UCSD-AML1 (cell line): ENCODE results near the gene MGAT5.

Experiments used
- DNase-seq: peaks from one replicate; lab custom pipeline; 2025; ENCODE audit not compliant: unreplicated experiment; lab: John Stamatoyannopoulos, UW

Gene MGAT5

GRCh38 chr2:134413430-134413829 lies 159.6 kb downstream of the MGAT5 start:
- no peak for DNase-seq

- DNase-seq: no peak
Measured at GRCh38 chr2:134413912-134414311, 160.0 kb downstream of the MGAT5 start.

GRCh38 chr2:134416018-134416417 lies 162.1 kb downstream of the MGAT5 start:
- DNase-seq: no peak

GRCh38 chr2:134416637-134417036 lies 162.8 kb downstream of the MGAT5 start:
- no peak for DNase-seq

- DNase-seq: no peak
Measured at GRCh38 chr2:134417968-134418582, 164.2 kb downstream of the MGAT5 start.

- no peak for DNase-seq
Measured at GRCh38 chr2:134420259-134420658, 166.4 kb downstream of the MGAT5 start.

GRCh38 chr2:134420920-134421319 lies 167.0 kb downstream of the MGAT5 start:
- DNase-seq: no peak

GRCh38 chr2:134421556-134422328 lies 167.9 kb downstream of the MGAT5 start:
- no peak for DNase-seq

- DNase-seq: no peak
Measured at GRCh38 chr2:134425724-134426496, 172.0 kb downstream of the MGAT5 start.

GRCh38 chr2:134426721-134427120 lies 172.8 kb downstream of the MGAT5 start:
- no peak for DNase-seq

- no peak for DNase-seq
Measured at GRCh38 chr2:134429886-134430285, 176.0 kb downstream of the MGAT5 start.

- DNase-seq: no peak
Measured at GRCh38 chr2:134431838-134432434, 178.1 kb downstream of the MGAT5 start.

- DNase-seq: no peak
Measured at GRCh38 chr2:134432435-134432883, 178.6 kb downstream of the MGAT5 start.

GRCh38 chr2:134433469-134433868 lies 179.6 kb downstream of the MGAT5 start:
- DNase-seq: no peak

GRCh38 chr2:134433979-134434378 lies 180.1 kb downstream of the MGAT5 start:
- no peak for DNase-seq

GRCh38 chr2:134435505-134435904 lies 181.6 kb downstream of the MGAT5 start:
- no peak for DNase-seq

- DNase-seq: no peak
Measured at GRCh38 chr2:134435936-134436335, 182.1 kb downstream of the MGAT5 start.

- DNase-seq: no peak
Measured at GRCh38 chr2:134436706-134437105, 182.8 kb downstream of the MGAT5 start.

GRCh38 chr2:134438371-134438770 lies 184.5 kb downstream of the MGAT5 start:
- DNase-seq: no peak

GRCh38 chr2:134440336-134440909 lies 186.6 kb downstream of the MGAT5 start:
- no peak for DNase-seq
